Glutamatergic neuron (in vitro differentiated cells): ENCODE measurements around the gene CSPG5. TPM values are rescaled to one million over a fixed set of nuclear protein-coding genes. Genes with fewer than 3 reads are reported as not detected.

Source experiments
- DNase-seq: peaks from one replicate; pipeline ENCODE4 v3.0.0; 2022
- H3K27ac Mint-ChIP-seq: one replicate; pipeline ENCODE4 v1.8.0; 2020; ENCODE audit warnings: mild to moderate bottlenecking, mixed read lengths, inconsistent platforms; ENCODE audit not compliant: unreplicated experiment
- H3K27me3 Mint-ChIP-seq: one replicate; pipeline ENCODE4 v1.8.0; 2020; ENCODE audit warnings: mild to moderate bottlenecking, moderate library complexity, mixed read lengths, inconsistent platforms; ENCODE audit not compliant: unreplicated experiment
- H3K36me3 Mint-ChIP-seq: one replicate; pipeline ENCODE4 v1.8.0; 2020; ENCODE audit warnings: mild to moderate bottlenecking, mixed read lengths, inconsistent platforms; ENCODE audit not compliant: unreplicated experiment
- H3K4me1 Mint-ChIP-seq: one replicate; pipeline ENCODE4 v1.8.0; 2020; ENCODE audit warnings: mild to moderate bottlenecking, low read depth, mixed read lengths, inconsistent platforms; ENCODE audit not compliant: unreplicated experiment
- H3K4me3 Mint-ChIP-seq: one replicate; pipeline ENCODE4 v1.8.0; 2020; ENCODE audit warnings: mild to moderate bottlenecking, mixed read lengths, inconsistent platforms; ENCODE audit not compliant: unreplicated experiment
- H3K9me3 Mint-ChIP-seq: one replicate; pipeline ENCODE4 v1.8.0; 2020; ENCODE audit warnings: mild to moderate bottlenecking, moderate library complexity, mixed read lengths, inconsistent platforms; ENCODE audit not compliant: unreplicated experiment
- total RNA-seq: library from RNA; stranded (reverse); fragmentation: NEBNext Ultra II Directional; extraction: Animal tissue kit (Norgen Biotek cat#: 25700); gene quantifications from one replicate; pipeline ENCODE4 v1.2.1, GENCODE V29; 2021; ENCODE audit not compliant: unreplicated experiment
- TF ChIP-seq, protein P1 (sequence below): fragments of 200-600 bp; sonication (generic); IDR thresholded peaks from one replicate; pipeline ENCODE4 v1.5.0; 2021; ENCODE audit not compliant: partially characterized antibody, unreplicated experiment

The CSPG5 gene
- total RNA-seq, 1 donor from 2014 or later = 0.76 TPM

DNA sequence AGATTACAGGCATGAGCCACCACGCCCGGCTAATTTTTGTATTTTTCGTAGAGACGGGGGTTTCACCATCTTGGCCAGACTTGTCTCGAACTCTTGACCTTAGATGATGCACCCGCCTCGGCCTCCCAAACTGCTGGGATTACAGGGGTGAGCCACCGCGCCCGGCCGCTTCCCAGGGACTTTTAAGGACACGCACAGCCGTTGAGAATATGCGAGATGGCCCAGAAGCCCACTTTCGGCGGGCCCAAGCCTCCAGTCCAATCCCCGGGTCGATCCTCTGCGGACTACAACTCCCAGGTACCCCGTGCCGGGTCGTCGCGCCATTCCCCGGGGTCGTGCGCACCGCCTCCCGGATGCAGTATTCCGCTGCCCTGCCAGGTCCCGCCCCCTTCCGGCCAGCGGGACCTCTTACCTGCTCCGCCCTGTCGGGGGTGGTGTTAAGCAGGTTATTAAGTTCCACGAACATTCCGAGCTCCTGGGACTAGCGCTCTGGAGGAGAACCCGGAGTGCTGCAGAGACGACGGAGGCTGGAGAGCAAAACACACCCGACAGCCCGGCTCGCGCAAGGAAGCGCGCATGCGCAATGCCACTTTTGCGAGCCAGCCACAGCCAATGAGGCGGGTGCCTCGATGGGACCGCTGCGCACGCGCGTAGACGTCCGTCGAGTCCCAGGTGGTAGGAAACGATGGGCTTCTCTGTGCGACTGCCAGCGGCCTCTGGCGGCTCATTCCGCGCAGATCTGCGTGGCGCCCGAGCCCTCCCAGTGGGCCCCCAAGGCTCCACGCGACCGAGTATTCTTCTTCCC lies 65.3 kb downstream of the CSPG5 start, which contains the start of gene ELP6:
Gene ELP6 (minus strand): TSS at position 588 of the 805 bp plus-strand sequence. CDS start 122 bp downstream, at position 466.
- H3K36me3 Mint-ChIP-seq = no peaks in the 10 kb centered on the region
- H3K4me1 Mint-ChIP-seq = no peaks in the 10 kb centered on the region
- TF ChIP-seq, protein P1, sequence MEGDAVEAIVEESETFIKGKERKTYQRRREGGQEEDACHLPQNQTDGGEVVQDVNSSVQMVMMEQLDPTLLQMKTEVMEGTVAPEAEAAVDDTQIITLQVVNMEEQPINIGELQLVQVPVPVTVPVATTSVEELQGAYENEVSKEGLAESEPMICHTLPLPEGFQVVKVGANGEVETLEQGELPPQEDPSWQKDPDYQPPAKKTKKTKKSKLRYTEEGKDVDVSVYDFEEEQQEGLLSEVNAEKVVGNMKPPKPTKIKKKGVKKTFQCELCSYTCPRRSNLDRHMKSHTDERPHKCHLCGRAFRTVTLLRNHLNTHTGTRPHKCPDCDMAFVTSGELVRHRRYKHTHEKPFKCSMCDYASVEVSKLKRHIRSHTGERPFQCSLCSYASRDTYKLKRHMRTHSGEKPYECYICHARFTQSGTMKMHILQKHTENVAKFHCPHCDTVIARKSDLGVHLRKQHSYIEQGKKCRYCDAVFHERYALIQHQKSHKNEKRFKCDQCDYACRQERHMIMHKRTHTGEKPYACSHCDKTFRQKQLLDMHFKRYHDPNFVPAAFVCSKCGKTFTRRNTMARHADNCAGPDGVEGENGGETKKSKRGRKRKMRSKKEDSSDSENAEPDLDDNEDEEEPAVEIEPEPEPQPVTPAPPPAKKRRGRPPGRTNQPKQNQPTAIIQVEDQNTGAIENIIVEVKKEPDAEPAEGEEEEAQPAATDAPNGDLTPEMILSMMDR = peak; percentile 46
- peak within 1 kb of the TSS; percentile 90 for H3K27ac Mint-ChIP-seq
- DNase-seq = peak; percentile 98
- peaks cover 13% of the 10 kb centered on the region for H3K27me3 Mint-ChIP-seq
- peaks cover 3% of the 10 kb centered on the region for H3K9me3 Mint-ChIP-seq
- peak within 1 kb of the TSS; percentile 94 for H3K4me3 Mint-ChIP-seq

DNA sequence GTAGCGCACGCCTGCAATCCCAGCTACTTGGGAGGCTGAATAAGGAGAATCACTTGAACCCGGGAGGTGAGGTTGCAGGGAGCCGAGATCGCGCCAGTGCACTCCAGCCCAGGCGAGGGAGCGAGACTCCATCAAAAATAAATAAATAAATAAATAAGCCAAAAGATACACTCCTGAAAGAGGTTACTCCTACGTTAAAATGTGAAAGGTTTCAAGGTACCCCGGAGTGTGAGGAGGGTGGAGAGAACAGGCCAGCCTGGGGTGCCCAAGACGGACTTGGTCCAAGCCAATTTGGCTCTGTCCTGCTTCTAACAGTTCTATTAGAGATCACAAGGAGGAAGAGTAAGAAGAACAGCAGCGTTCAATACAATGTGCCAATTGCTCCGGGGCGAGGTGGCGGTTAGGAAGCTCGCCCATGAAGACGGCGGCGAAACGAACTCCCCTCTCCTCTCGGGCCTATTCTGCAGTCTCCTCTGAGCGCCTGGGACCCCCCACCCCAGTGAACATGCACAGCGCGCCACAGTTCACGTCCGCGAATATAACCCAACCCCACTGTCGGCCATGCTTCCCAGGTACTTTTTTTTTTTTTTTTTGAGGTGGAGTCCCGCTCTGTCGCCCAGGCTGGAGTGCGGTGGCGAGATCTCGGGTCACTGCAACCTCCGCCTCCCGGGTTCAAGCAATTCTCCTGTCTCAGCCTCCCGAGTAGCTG lies 66.1 kb downstream of the CSPG5 start:
- TF ChIP-seq, protein P1 = no peak
- peak; percentile 24 for DNase-seq
- no peaks in the 10 kb centered on the region for H3K4me1 Mint-ChIP-seq
- H3K27ac Mint-ChIP-seq = peak overlapping the region; percentile 90
- peak overlapping the region; percentile 94 for H3K4me3 Mint-ChIP-seq
- no peaks in the 10 kb centered on the region for H3K36me3 Mint-ChIP-seq
- H3K9me3 Mint-ChIP-seq = peaks cover 3% of the 10 kb centered on the region
- H3K27me3 Mint-ChIP-seq = peaks cover 13% of the 10 kb centered on the region

Other genes starting within 250 kb of the CSPG5 start
- gene PTPN23, start 197.8 kb downstream of the CSPG5 start, total RNA-seq = 71.0 TPM
- gene SCAP, start 102.9 kb downstream of the CSPG5 start, total RNA-seq = 82.7 TPM
- 40.0 TPM for gene ELP6, start 65.2 kb downstream of the CSPG5 start, total RNA-seq
- 196 TPM for gene SMARCC1, start 203.0 kb upstream of the CSPG5 start, total RNA-seq
- 116 TPM for gene DHX30, start 224.3 kb upstream of the CSPG5 start, total RNA-seq